ENCODE data around the gene C14orf119.
A peak's percentile ranks its signal among the peaks of the same experiment; 100 is the strongest.
"Not testable (repeated sequence)": the region's sequence is repeated elsewhere in the genome, so short reads cannot be mapped to it uniquely, and the experiment has no call there.

Gene C14orf119

DNA sequence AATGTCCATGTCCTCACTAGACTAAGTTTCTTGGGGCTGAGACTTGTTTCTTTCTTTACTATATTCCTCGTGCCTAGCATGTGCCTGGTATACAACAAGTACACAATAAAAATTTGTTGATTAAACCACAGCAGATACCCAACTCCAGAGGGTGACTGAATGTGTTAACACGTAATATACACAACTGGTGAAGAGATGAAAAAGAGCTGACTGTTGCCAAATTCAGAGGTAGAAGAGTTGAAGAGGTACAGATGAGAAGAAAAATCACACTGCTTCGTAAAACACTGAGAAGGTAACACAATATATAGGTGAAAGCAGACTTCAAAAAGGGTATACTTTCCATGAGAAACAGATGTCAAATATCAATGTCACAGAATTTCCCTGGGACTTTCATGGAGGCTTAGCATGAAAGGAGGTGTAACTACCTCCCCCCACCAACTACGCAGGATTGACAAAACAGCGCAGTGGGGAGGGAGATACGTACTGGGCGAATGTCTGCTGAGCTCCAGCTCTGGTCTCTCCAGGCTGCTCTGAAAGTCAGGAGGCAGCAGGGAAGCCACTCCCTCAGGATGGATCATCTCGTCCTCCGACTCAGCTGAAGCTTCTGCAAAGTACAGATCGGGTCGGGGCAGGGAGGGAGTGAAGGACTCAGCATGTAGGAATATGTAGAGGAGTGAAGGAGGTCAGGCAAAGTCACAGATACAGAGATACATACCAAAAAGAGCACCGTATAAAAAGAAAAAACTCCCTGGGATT, 5.6 kb upstream of the C14orf119 start:
- DNase-seq: no peak

DNA sequence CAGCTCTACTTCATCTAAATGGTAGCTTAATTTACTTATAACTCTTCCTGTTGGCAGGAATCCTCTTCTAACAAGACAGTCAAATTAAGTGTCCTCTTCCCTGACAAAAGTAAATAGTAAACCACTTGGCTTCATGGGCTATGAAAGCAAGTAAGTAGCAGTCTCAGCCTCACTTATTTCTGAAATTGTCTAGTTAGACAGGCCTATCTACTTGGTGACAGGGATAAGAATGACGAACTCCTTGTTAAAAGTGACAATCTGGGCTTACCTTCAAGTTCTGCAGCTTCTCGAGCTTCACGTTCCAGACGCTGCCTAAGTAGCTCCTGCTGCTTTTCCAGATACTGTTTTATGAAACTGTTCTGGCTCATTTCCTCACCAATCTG, 5.1 kb upstream of the C14orf119 start:
- no peak for DNase-seq

DNA sequence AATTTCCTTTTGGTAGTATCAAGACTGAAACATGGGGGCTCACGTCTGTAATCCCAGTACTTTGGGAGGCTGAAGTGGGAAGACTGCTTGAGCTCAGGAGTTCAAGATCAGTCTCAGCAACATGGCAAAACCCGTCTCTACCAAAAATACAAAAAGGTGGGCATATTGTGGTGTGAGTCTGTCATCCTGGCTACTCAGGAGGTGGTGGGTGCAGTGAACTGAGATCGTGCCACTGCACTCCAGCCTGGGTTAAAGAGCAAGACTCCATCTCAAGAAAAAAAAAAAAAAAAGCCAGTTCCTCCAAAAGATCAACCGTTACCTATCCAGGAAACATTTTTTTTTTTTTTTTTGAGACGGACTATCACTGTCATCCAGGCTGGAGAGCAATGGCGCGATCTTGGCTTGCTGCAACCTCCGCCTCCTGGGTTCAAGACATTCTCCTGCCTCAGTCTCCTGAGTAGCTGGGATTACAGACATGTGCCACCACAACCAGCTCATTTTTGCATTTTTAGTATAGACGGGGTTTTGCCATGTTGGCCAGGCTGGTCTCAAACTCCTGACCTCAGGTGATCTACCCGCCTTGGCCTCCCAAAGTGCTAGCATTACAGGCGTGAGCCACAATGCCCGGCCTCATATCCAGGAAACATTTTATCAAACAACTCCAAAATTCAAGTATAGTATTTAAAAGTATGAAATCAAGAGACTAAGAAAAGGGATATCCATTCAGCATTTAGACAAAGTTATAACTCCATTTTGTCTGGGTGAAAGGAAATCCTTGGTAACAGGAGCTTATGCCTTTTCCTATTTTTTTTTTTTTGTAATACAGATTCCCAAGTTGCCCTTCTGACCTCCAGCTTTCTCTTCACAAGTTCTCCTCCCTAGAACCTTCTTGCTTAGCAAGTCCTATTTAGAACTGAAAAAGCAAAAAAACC, 3.7 kb upstream of the C14orf119 start:
- DNase-seq: no peak

DNA sequence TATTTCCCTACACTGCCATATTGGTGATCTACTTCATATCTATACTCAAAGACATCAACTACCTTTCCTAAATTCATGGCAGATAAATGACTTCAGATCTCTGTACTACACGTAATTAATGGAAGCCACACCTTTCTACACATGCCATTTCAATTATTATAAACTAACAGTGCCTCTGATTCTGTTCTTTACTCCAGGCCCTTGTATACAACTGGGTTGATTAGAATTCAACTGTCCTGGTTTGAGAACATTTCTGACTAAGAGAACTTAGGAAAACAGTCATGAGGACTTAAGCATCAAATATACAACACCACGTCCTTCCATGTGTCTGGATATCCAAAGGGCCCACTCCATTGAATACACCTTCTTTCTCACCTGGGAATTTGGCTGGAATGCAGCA, 2.2 kb upstream of the C14orf119 start:
- no peak for DNase-seq

DNA sequence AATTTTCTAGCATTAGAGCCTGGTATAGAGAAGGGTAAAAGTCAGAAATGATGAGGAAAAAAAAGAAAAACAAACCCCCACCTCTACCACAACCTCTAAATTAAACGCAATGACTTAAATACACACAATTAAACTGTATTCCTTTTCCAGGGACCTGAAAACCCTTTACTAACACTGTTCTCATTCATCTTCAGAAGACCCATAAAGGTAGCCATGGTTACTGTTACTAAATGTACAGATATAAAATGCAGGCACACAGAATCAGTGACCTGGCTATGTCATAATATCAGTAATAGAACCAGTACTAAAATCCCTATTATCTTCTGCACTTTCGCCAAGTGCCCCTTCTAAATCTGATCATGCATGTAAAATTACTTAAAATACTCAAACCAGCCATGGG, 1.8 kb upstream of the C14orf119 start:
- DNase-seq: no peak

DNA sequence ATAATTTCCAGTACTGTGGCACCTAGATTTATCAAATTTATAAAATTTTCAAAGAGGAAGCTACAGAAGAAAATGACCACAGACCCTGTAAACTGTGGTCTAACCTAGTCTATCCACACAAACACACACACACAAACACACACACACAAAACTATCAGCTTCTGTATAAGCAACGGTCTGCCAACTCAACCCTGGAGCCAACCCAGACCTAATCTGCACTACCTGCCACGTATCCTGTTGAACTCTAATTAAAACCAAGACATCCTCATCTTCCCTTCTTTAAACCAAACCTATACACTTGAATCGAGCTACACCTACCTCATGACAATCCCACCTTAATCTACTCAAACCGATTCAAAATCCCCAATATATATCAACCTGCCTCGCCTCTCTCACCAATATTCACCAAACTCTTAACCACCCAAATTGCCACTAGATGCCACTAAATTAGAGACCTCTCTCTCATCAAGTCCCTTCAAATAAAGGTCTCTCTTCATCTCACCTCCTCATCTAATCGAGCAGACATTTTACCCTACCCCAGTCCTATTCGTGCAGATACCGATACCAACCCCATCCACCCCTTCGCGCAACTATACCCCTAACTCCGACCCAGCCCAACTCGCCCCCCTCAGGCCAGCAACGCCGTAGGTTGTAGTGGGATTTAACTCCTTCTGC, 1.2 kb upstream of the C14orf119 start:
- DNase-seq: no peak

DNA sequence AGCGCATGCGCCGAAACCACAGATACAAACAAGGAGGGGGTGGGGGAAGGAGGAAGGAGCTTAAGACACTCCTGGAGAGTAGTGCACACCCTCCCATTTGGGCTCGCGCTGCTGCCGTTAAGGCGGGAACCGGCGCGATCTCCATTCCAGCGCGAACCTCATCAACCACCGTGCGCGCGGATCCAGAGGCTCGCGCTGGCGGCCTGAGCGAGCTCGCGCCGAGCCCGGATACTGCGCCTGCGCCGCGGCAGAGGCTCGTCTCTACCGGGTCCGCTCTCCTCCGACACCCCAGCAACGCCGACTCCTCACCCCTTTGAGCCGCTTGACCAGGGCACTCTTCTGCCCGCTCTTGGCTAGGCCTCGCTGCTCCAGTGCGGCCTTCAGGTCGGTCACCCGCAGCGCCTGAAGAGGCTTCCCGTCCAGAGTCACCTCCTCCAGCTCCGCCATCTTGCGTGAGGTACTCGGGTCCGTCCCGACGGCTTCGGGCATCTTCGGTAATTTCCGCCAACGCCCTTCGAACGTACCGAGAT, 574 bp upstream of the C14orf119 start, which contains the start of gene ACIN1:
TSS of gene ACIN1 (minus strand) at position 471 of the 530 bp plus-strand sequence. CDS start at position 447, 24 bp downstream.
- peak; percentile 90 for DNase-seq

DNA sequence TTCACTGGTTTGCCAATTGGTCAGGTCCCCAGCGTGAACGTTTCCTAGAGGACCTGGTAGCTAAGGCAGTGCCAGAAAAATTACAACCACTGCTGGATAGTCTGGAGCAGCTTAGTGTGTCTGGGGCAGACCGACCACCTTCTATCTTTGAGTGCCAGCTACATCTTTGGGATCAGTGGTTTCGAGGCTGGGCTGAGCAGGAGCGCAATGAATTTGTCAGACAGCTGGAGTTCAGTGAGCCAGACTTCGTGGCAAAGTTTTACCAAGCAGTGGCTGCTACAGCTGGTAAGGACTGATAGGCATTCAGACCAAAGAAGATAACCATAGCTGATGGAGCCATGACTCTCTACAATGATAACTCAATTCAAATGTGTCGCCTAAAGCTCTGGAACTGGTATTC, 2.5 kb downstream of the C14orf119 start:
- no peak for DNase-seq

DNA sequence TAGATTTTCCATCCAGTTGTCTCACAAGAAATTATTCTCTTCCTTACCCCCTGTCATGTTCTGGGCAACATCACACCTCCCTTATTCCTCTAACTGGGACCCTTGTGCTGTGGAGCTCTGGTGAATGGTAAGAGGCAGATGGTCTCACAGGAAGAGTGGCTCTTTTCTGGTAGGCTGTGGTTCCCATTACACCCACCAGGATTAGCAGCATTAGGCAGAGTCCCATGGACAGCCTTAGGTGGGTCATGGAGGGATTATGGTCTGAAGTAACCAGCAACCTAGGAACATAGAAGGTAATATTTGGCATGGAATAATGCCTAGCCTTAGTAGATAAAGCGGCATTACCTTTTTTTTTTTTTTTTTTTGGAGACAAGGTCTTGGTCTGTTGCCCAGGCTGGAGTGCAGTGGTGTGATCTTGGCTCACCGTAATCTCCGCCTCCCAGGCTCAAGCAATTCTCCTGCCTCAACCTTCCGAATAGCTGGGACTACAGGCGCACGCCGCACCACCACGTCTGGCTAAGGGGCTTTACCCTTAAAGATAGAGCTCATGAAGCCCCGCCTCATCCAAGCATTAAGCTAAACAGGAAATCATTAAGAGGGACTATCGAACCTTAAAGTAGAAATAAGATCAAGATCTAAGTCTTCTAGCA, 4.0 kb downstream of the C14orf119 start:
- no peak for DNase-seq

DNA sequence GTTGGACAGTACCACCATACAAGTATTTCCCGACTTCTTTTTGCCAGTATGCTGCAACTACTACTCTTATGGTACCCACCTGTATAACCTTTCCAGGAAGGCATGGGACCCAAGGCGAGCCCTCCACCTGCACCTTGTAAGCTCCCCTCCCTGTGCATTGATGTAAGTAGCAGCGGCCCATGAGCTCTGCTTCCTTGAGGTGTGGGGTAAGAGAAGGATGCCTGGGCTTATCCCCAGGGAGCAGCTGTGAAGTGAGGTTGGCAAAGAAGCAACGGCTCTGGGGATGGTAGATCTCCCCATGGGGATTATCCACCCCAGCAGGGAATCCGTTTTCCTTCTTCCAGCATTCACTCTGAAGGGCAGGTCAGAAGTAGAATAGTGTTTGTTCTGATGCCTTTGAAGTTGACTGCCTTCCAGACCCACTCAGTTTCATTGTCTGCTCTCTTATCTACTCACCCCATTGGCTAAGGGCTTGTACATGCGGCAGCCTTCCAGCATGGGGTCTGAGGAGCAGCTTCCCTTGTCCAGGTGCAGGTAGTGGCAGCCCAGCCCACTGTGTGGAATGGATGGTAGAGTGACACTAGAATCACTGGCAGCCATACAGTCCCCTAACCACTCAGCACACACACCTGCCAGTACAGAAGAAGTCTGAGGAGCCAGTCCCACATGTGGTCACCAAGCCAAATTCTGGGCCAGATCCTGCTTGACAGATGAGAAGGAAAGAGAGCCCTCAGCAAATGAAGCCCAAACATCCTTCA, 6.1 kb downstream of the C14orf119 start:
- no peak for DNase-seq

DNA sequence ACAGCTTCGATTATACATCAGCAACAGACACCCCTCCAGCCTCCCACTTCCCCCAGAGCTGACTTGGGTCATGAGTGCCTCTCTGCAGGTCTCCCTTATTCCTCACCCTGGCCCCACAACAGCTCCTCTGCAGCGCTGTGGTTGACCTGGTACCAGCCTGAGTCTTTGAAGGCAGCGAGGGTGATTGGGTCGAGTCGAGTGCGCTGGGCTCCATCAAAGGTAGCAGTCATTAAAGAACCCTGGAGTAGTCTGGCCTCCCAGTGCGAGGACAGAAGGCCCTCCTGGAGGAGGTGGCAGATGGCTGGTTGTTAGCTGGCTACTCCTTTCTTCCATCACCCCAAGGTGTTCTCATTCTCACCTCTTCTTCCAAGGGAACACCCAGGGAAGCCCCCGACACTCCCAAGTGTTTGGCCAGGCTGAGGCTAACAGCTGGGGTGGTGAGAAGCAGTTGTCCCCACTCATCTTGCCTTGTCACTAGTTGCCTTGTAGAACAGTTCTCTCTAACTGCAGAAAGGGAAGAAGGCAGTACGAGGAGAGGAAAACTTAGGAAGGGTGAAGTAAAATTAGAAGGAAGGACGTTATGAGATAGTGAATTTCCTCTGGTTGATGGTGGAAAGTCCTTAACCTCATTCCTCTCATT, 6.8 kb downstream of the C14orf119 start:
- no peak for DNase-seq

DNA sequence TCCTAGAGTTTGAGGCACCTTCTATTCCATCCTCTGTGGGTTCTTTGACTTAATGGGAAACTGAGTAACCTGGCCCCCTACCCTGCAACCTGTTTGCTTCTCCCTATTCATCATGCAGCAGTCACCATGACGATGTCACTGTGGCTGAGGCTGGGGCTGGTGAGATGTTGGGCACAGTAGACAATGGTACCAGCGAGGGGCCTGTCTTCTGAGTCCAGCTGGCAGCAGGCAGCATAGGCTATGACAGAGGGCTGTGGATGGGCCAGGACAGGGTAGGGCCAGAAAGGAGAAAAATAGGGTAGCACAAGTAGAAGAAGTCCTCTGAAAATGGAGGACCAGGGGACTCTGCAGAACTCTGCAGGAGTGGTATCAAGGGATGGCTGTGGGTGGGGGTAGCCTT, 7.5 kb downstream of the C14orf119 start:
- no peak for DNase-seq

DNA sequence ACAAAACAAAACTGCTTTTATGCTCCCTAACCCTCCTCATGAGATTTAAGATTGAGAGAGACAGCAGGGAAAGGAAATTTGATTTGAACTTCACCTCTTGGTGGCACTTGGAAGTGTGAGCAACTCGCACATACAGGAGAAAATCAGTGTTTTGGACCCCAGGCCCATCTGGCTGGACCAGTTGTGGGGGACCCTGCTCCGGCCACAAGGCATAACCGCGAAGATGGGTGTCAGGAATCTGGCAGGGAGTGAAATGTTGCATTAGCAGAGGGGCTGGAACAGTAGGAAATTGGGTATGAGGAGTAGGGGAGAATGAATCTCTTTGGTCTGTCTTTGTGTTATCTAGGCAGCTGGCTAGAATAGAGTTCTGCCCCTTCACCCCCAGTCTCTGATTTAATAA, 8.3 kb downstream of the C14orf119 start:
- no peak for DNase-seq

DNA sequence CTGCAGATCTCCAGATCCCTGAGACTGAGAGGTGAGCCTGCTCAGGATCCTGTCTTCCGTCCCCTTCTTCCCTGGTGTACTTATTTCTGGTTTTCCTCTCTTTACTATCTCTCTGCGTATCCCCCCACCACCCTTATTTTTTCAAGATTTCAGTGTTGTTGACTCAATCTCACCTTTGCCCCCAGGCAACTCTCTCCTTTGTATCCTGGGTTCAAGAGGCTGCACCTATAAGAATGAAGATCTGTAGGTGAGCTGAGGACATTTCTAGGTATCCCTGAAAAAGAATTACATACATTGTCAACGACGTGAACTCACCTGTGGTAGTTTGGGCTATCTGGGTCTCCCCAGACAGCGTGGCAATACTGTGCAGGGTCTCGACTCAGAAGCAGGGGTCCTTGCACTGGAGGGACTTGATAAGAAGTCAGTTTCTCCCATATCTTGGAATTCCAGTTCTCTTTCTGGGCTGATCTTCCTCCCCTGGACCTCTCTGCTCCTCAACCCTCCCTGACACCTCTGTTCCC, 8.8 kb downstream of the C14orf119 start:
- DNase-seq: no peak

DNA sequence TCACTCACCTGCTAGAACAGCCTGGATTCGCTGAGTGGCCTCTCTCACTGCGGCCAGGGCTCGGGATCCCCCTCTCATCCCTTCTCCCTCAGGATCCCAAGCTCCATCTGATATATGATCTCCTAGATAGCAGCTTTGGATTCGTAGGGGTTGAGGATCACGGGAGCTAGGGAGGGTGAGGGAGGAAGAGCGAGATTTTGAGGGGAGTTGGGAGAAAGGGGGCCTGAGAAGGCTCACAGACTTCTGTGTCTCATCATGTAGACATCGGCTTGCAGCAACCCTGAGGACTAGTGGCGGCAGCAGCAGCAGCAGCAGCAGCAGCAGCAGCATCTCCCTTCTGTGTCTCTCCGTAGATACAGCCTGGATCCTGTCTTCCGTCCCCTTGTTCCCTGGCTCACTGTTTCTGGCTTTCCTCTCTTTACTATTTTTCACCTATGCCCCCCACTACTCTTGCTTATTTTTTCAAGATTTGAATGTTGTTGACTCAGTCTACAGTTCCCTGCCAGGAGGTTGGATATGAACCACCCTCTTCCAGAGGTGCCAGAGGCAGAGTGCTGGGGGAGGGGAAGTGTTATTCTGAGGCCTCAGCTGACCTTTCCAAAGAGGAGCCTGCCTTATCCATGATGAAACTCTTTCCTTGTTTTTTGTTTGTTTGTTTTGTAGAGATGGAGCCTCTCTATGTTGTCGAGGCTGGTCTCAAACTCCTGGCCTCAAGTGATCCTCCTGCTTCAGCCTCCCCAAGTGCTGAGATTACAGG, 9.5 kb downstream of the C14orf119 start, which contains the start of gene CIROP:
TSS of gene CIROP (minus strand) at position 399 of the 757 bp plus-strand sequence. CDS start at position 330, 69 bp downstream.
- no peak for DNase-seq

DNA sequence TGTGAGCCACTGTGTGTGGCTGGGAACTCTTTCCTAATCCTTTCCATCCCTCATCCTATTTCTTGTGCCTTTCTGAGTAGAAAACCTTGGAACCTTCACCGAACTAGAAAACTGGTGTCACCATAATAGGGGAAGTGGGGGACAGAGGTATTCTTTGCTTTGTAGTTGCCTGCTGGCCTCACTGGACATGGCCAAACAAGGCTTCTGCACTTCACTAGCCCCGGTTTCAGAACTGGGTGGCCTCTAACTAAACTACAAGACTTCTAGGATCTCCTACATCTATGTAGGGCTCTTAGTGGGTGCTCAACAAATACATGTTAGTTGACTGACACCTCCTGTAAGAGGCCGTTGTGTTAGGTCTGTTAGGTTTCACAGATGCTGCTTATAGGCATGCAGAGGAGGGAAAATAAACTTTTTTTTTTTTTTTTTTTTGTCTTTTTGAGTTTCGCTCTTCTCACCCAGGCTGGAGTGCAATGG, 10.1 kb downstream of the C14orf119 start:
- no peak for DNase-seq

DNA sequence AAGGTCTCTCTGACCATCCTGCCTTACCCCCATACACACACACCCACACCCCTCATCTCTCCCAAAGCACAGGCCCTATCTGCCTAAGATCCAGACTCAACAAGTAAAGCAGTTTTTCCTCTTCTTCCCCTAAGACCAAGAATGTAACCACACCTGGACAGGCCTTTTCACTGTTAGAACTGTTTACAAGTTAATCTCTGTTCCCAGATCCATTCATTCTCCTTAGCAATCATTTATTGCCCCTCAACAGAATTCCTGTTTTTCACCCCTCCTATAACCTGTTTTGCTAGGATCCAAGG, 11.4 kb downstream of the C14orf119 start:
- no peak for DNase-seq

DNA sequence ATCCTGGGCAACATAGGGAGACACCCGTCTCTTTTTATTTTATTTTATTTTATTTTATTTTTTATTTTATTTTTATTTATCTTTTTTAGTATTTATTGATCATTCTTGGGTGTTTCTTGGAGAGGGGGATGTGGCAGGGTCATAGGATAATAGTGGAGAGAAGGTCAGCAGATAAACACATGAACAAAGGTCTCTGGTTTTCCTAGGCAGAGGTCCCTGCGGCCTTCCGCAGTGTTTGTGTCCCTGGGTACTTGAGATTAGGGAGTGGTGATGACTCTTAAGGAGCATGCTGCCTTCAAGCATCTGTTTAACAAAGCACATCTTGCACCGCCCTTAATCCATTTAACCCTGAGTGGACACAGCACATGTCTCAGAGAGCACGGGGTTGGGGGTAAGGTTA, 12.3 kb downstream of the C14orf119 start:
- DNase-seq: not testable (repeated sequence)

DNA sequence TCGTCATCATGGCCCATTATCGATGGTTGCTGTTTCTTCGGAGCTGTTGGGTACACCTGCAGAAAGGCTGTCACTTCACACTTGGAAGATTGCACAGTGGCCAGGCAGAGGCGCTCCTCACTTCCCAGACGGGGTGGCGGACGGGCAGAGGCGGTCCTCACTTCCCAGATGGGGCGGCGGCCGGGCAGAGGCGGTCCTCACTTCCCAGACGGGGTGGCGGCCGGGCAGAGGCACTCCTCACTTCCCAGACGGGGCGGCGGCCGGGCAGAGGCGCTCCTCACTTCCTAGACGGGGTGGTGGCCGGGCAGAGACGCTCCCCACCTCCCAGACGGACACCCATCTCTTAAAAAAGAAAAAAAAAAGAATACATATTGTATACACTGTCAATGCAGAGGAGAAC, 12.9 kb downstream of the C14orf119 start:
- not testable (repeated sequence) for DNase-seq

DNA sequence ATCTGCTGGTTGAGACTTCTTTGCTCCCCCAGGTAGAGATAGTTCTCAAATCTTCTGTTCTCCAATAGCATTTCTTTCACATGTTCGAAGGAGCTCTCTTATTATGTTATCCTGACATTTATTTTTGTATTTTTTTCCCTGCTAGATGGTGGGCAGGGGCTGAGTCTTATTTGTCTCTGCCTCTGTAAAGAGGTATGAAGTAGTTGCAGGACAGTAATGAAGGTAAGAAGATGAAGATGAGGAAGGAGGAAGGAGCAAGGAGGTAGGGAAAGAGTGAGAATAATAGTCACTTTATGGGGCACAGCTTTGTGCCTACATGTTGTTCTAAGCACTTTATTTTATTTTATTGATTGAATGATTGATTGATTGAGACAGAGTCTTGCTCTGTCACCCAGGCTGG, 14.5 kb downstream of the C14orf119 start:
- DNase-seq: no peak
